B cell (primary cell): ENCODE data around the gene TTC23. TPM values are rescaled to one million over a fixed set of nuclear protein-coding genes. Genes with fewer than 3 reads are reported as not detected.

Source experiments
- ATAC-seq: fragments of 200-7000 bp; cut with Tn5 transposase; one replicate; pipeline ENCODE4 v1.10.0; 2021; ENCODE audit warnings: low read depth, mild to moderate bottlenecking, moderate number of reproducible peaks, moderate library complexity
- CTCF ChIA-PET: fragments of 350-600 bp; sonication (Branson Sonifier 250); formaldehyde crosslinking; loops from one replicate; lab custom pipeline; 2021; ENCODE audit warnings: antibody characterized with exemption, inconsistent platforms; lab: Charles Lee
- POLR2A ChIA-PET: fragments of 350-600 bp; sonication (Branson Sonifier 250); formaldehyde crosslinking; loops from one replicate; lab custom pipeline; 2021; ENCODE audit warnings: antibody characterized with exemption; lab: Charles Lee
- DNase-seq: peaks from one replicate; pipeline ENCODE4 v3.0.0; 2013
- H2AFZ ChIP-seq: 2 replicates; pipeline ENCODE4 v1.6.1; 2012; ENCODE audit warnings: mild to moderate bottlenecking, low read depth, low read length; ENCODE audit not compliant: insufficient read depth, poor library complexity, severe bottlenecking
- H3K27ac ChIP-seq, 2 donors: 1 replicate in 1 of 2; 2 replicates in 1 of 2; pipeline ENCODE4 v1.5.1; 2012 to 2013; ENCODE audit warnings: low read length in 2 of 2, mild to moderate bottlenecking in 2 of 2, moderate library complexity in 1 of 2
- H3K27me3 ChIP-seq, 4 experiments: fragments of 200-600 bp in 1 of 4; sonication (generic) in 1 of 4; replicated peaks in 1 of 4; 1 replicate in 2 of 4; 2 replicates in 2 of 4; pipeline versions ENCODE4 v1.6.1 to v1.7.0; 2013 to 2016; ENCODE audit warnings: low read length in 3 of 4, mild to moderate bottlenecking in 2 of 4, mixed read lengths in 1 of 4, moderate library complexity in 1 of 4; ENCODE audit not compliant: insufficient read depth in 4 of 4, control insufficient read depth in 3 of 4; ENCODE audit errors: control extremely low read depth in 1 of 4
- H3K36me3 ChIP-seq, 2 experiments: replicated peaks in 1 of 2; 1 replicate in 1 of 2; 2 replicates in 1 of 2; pipeline versions ENCODE4 v1.6.1 to v1.7.1; 2013; ENCODE audit warnings: low read length in 1 of 2; ENCODE audit not compliant: insufficient read depth in 2 of 2, control insufficient read depth in 1 of 2; ENCODE audit errors: control extremely low read depth in 1 of 2, extremely low read depth in 1 of 2
- H3K4me1 ChIP-seq, 2 donors: fragments of 200-600 bp in 1 of 2; sonication (generic) in 1 of 2; 1 replicate in 1 of 2; 2 replicates in 1 of 2; pipeline versions ENCODE4 v1.5.1 to v1.6.1; 2013 to 2017; ENCODE audit warnings: low read length in 2 of 2; ENCODE audit not compliant: control insufficient read depth in 2 of 2, insufficient read depth in 2 of 2
- H3K4me2 ChIP-seq: replicated peaks from 2 replicates; pipeline ENCODE3; 2012; ENCODE audit warnings: mild to moderate bottlenecking, low read depth, low read length; ENCODE audit not compliant: poor library complexity, severe bottlenecking
- H3K4me3 ChIP-seq, 5 experiments: fragments of 200-600 bp in 1 of 5; sonication (generic) in 1 of 5; 1 replicate in 3 of 5; 2 replicates in 2 of 5; pipeline versions ENCODE4 v1.5.1 to v1.7.0; 2011 to 2016; ENCODE audit warnings: low read length in 4 of 5, mild to moderate bottlenecking in 4 of 5, low read depth in 2 of 5, control low read depth in 1 of 5, moderate library complexity in 1 of 5; ENCODE audit not compliant: insufficient read depth in 1 of 5; ENCODE audit errors: control extremely low read depth in 1 of 5, extremely low read depth in 1 of 5
- H3K79me2 ChIP-seq: fragments of 200-600 bp; sonication (generic); one replicate; pipeline ENCODE4 v1.6.0; 2016; ENCODE audit warnings: low read length; ENCODE audit not compliant: control insufficient read depth, insufficient read depth
- H3K9ac ChIP-seq: fragments of 200-600 bp; sonication (generic); 2 replicates; pipeline ENCODE4 v1.6.1; 2017; ENCODE audit warnings: mild to moderate bottlenecking, low read length, moderate library complexity
- H3K9me3 ChIP-seq, 3 donors: one replicate each; pipeline versions ENCODE4 v1.6.1 to v1.7.1; 2013; ENCODE audit warnings: low read length in 2 of 3; ENCODE audit not compliant: control insufficient read depth in 2 of 3, insufficient read depth in 1 of 3; ENCODE audit errors: control extremely low read depth in 1 of 3
- H4K20me1 ChIP-seq: 2 replicates; pipeline ENCODE4 v1.6.0; 2012; ENCODE audit warnings: mild to moderate bottlenecking, low read length; ENCODE audit not compliant: insufficient read depth, control insufficient read depth, poor library complexity, severe bottlenecking
- H3K27ac Mint-ChIP-seq: one replicate; pipeline ENCODE4 v1.8.0; 2021; ENCODE audit warnings: mixed read lengths
- H3K27me3 Mint-ChIP-seq: one replicate; pipeline ENCODE4 v1.8.0; 2021; ENCODE audit warnings: mixed read lengths
- H3K4me1 Mint-ChIP-seq: one replicate; pipeline ENCODE4 v1.8.0; 2021; ENCODE audit warnings: mixed read lengths
- H3K4me3 Mint-ChIP-seq: one replicate; pipeline ENCODE4 v1.8.0; 2021; ENCODE audit warnings: mixed read lengths
- H3K9me3 Mint-ChIP-seq: one replicate; pipeline ENCODE4 v1.8.0; 2022; ENCODE audit warnings: mixed read lengths; ENCODE audit not compliant: insufficient read depth
- EZH2 ChIP-seq: IDR thresholded peaks from 2 replicates; pipeline ENCODE4 v1.6.1; 2012; ENCODE audit warnings: borderline replicate concordance, low read depth, mild to moderate bottlenecking, moderate library complexity, low read length; ENCODE audit not compliant: insufficient read depth, poor library complexity, severe bottlenecking
- WGBS: methylation state at CpG from one replicate; pipeline ENCODE4 v1.1.5; 2013; ENCODE audit warnings: missing lambda C conversion rate; ENCODE audit not compliant: insufficient coverage; 5-methylcytosine and 5-hydroxymethylcytosine counted together
- intact Hi-C: fragments of 100-400 bp; cut with micrococcal nuclease; formaldehyde crosslinking; loops from one replicate; pipeline ENCODE4 v1.10.0; 2022
- polyA plus RNA-seq: library from polyadenylated mRNA; depleted of rRNA; stranded (reverse); fragments of >200 nt; gene quantifications from 2 replicates; pipeline ENCODE4 v1.2.3, GENCODE V29; 2012
- total RNA-seq, 2 donors: library from RNA; stranded (reverse); fragments of 120-200 nt in 1 of 2; gene quantifications; 1 replicate in 1 of 2; 2 replicates in 1 of 2; pipeline versions ENCODE4 v1.2.3 to v1.2.4, GENCODE V29; 2013 to 2022
- TF ChIP-seq, protein P1 (sequence below): fragments of 200-600 bp; IDR thresholded peaks from one replicate; pipeline ENCODE4 v1.8.0; 2022; ENCODE audit warnings: antibody characterized with exemption, mild to moderate bottlenecking

TTC23 gene
- total and polyA plus RNA-seq, 2 donors (not counting 1 experiment from before 2014, with no cell fraction given): 0.15 to 1.9 TPM

GRCh38 chr15:99210334-99210733 lies 39.0 kb downstream of the TTC23 start:
- Histone ChIP-seq H3K4me2 (no peak overlapping the region), H3K27me3 (no peaks in the 10 kb centered on the region), H4K20me1 (no peaks in the 10 kb centered on the region), H3K9ac (no peak overlapping the region), H3K4me3 (no peak overlapping the region), H3K36me3 (no peaks in the 10 kb centered on the region), H3K79me2 (no peaks in the 10 kb centered on the region), H3K9me3 (no peaks in the 10 kb centered on the region), H3K27ac (no peak overlapping the region), H2AFZ (no peak overlapping the region), H3K4me1 (no peaks in the 10 kb centered on the region)
- Mint-ChIP-seq H3K4me3 (no peak overlapping the region), H3K27ac (no peak overlapping the region), H3K4me1 (no peaks in the 10 kb centered on the region), H3K27me3 (no peaks in the 10 kb centered on the region), H3K9me3 (no peaks in the 10 kb centered on the region)
- DNase-seq: no peak
- TF ChIP-seq, protein P1, sequence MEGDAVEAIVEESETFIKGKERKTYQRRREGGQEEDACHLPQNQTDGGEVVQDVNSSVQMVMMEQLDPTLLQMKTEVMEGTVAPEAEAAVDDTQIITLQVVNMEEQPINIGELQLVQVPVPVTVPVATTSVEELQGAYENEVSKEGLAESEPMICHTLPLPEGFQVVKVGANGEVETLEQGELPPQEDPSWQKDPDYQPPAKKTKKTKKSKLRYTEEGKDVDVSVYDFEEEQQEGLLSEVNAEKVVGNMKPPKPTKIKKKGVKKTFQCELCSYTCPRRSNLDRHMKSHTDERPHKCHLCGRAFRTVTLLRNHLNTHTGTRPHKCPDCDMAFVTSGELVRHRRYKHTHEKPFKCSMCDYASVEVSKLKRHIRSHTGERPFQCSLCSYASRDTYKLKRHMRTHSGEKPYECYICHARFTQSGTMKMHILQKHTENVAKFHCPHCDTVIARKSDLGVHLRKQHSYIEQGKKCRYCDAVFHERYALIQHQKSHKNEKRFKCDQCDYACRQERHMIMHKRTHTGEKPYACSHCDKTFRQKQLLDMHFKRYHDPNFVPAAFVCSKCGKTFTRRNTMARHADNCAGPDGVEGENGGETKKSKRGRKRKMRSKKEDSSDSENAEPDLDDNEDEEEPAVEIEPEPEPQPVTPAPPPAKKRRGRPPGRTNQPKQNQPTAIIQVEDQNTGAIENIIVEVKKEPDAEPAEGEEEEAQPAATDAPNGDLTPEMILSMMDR: no peak
- TF ChIP-seq EZH2: no peak
- intact Hi-C loops: no loop called here
- no peak for ATAC-seq
- POLR2A ChIA-PET: no interaction called here
- CTCF ChIA-PET: interaction anchor here (2.3 kb wide), 1 partner anchor 109 kb away, joined by 9 read pairs; no protein-coding TSS in a partner anchor

DNA sequence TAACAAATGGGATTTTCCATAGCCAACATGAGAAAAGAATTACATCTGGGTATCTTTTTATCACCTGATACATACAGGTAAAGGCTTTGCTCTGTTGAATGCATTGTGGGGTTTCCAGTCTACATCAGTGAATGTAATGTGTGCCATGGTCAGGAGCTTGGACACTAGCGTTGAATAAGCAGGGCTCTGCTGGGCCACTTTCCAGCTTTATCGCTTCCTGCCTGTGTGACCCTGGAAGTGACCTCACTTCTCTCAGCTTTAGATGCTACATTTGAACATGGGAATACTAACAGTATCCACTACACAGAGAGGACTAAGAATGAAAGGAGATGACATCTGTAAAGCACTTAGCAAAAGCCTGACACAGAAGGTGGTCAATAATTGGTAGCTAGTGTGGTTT lies 40.1 kb downstream of the TTC23 start:
- Mint-ChIP-seq H3K4me3 (no peak overlapping the region), H3K9me3 (no peaks in the 10 kb centered on the region), H3K4me1 (no peaks in the 10 kb centered on the region), H3K27ac (no peak overlapping the region), H3K27me3 (no peaks in the 10 kb centered on the region)
- POLR2A ChIA-PET: no interaction called here
- TF ChIP-seq, protein P1: no peak
- no peak for TF ChIP-seq EZH2
- H3K79me2 ChIP-seq: no peaks in the 10 kb centered on the region
- H2AFZ ChIP-seq: no peak overlapping the region
- no peaks in the 10 kb centered on the region for H3K27me3 ChIP-seq
- no peak overlapping the region for H3K4me3 ChIP-seq
- CTCF ChIA-PET: interaction anchor here (2.3 kb wide), 1 partner anchor 108 kb away, joined by 9 read pairs; no protein-coding TSS in a partner anchor
- no peak for ATAC-seq
- H3K36me3 ChIP-seq: no peaks in the 10 kb centered on the region
- H3K27ac ChIP-seq: no peak overlapping the region
- H3K9me3 ChIP-seq: no peaks in the 10 kb centered on the region
- intact Hi-C loops: no loop called here
- no peaks in the 10 kb centered on the region for H4K20me1 ChIP-seq
- no peak overlapping the region for H3K9ac ChIP-seq
- WGBS: 100% methylated on average over 1 of the region's 2 CpGs
- no peak overlapping the region for H3K4me2 ChIP-seq
- no peak for DNase-seq
- H3K4me1 ChIP-seq: no peaks in the 10 kb centered on the region
